ENCODE measurements around the gene TTC7B.

DNA sequence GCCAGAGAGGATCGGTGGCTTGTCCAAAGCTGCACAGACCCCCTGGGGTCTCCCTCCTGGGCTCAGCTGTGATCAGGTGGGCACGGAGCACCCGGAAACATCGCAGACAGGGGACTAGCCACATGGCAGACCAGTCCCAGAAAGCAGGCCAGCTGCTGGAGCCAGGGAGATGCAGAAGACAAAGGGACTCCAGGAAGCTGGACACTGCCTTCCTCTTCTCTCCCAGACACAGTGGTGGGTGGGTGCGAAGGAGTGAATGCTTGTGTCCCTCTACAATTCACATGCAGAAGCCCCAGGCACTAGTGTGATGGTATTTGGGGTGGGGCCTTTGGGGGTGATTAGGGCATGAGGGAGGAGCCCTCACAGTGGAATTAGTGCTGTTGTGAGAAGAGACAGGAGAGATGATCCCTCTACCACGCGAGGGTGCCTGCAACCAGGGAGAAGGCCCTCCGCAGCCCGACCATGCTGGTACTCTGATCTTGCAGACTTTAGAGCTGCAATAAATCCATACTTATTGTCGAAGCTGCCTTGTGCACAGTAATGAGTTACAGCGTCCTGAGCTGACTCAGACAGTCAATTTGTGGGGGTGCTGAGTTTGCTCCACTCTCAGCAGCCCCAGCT lies 324.2 kb downstream of the TTC7B start:
- TF ChIP-seq EZH2 (IDR thresholded peaks at IDR 0.05; ENCODE audit: insufficient read depth, poor library complexity, severe bottlenecking) (no peak), EZH2phosphoT487 (IDR thresholded peaks at IDR 0.05; ENCODE audit: insufficient read depth, low read depth) (no peak)
